Stimulated activated CD8-positive, alpha-beta memory T cell treated with anti-CD3 and anti-CD28 coated beads, Interleukin-4, amount 100 ng/mL, for 1 hour (primary cell): ENCODE data around the gene IGFALS.

Experiments
- DNase-seq, 2 donors: peaks; one replicate each; pipeline ENCODE4 v3.0.0-alpha.2; 2020; ENCODE audit warnings: low read depth in 2 of 2, low spot score in 1 of 2

Gene IGFALS

DNA sequence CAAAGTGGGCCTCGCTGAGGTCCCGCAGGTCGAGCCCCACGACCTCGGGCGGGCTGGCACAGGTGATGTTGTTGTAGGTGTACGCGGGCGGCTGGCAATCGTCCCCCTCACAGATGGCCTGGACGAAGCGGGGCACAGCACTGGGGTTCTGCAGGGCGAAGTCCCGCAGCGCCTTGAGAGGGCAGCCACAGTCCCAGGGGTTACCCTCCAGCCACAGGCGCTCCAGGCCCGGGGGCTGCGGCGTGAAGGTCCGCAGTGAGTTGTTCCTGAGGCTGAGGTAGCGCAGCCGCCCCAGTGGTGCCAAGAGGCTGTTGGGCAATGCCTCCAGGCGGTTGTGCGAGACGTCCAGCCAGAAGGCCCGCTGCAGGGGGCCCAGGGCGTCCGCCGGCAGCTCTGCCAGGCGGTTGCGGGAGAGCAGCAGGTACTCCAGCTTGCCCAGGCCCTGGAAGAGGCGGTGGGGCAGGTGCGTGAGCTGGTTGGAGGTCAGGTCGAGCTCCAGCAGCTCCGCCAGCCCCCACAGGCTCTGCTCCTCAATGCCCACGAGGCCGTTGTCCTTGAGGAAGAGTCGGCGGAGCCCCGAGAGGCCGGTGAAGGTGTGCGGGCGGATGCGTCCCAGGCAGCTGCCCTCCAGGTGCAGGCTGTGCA is 2.8 kb downstream of the IGFALS start:
- DNase-seq, result no peak

DNA sequence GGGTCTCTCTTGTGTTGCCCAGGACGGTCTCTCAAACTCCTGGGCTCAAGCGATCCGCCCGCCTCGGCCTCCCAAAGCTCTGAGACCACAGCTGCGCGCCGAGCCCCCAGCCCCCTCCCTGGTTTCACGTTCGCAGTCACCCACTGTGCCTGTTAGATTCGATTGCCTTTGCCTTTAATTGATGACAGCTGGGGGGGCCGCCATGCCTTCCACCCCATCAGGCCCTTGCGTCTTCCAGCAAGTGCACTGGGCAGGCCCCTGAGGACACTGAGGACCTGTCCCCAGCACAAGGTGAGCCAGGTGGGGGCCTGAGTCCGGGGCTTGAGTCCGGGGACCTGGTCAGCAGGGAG is 3.3 kb downstream of the IGFALS start:
- DNase-seq, result no peak

- DNase-seq, result no peak
These were observed 3.9 kb downstream of the IGFALS start for GRCh38 chr16:1789643-1790045.

DNA sequence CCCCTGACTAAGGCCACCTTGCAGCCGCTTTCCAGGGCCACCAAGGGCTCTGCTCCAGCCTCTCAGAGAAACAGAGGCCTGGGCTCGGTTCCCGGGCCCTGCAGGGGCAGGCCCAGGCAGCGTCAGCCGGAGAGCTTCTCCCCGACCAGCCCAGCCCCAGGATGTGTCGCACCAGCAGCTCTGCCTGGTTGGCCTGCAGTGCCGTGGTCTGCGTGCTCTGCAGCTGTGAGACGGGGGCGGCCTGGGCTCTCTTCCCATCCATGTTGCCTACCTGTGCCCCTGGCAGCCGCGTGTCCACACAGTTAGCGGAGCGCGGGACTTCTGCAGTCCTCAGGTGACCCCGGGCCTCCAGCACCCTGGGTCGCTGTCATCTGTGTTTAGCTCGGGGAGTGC is 4.8 kb downstream of the IGFALS start:
- DNase-seq, result no peak

DNA sequence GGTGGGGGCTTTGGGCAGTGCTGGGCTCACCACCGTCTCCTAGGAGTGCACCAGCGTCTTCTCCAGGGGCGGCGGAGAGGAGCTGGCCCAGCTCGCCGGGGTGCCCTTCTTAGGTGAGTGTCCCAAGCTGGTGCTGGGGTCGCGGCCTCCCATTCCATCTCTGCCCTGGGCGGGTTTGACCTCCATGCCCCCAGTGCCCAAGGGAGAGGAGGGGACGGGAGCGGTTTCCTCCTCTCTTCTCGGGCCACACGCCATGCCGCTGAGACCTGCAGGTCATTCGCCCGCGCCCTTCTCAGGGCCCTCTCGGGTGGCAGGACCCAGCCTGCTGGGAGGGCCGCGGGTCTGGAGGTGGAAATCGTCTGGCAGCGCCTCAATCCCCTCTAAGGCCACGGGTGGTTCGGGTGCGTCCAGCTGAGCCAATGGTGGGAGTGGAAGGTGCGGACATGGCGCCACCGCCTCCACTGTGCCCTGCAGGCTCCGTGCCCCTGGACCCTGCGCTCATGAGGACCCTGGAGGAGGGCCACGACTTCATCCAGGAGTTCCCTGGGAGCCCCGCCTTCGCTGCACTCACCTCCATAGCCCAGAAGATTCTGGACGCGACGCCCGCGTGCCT is 5.3 kb downstream of the IGFALS start:
- no peak for DNase-seq

DNA sequence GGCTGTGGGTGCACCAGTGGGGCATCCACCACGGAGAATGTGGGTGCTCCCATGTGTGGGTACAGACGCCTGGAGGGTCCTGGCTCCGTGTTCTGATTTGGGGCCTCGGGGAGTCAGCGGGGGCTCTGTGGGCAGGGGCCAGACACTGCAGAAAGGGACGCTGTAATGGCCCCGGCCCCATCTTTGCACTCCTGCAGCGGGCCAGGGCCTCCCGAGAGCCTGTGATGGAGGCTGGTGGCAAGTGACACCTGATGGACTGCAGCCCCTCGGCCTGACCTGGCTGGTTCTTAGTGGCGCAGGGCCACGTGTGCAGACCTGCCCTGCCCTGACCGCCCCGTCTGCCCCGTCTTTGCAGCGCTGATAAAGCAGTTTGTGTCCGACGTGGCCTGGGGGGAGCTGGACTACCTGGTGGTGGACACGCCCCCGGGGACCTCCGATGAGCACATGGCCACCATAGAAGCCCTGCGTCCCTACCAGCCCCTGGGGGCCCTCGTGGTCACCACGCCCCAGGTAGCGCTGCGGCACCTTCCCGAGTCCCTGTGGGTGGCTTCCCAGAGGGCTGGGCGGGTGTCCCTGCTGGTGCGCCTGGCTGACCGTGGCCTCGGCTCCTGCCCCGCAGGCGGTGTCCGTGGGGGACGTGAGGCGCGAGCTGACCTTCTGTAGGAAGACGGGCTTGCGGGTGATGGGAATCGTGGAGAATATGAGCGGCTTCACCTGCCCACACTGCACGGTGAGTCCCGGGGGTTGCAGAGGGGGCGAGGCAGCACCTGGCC is 6.0 kb downstream of the IGFALS start:
- DNase-seq, result no peak

GRCh38 chr16:1787056-1787321 is 6.5 kb downstream of the IGFALS start:
- no peak for DNase-seq

GRCh38 chr16:1786242-1787055 is 7.1 kb downstream of the IGFALS start:
- DNase-seq, result no peak

GRCh38 chr16:1785846-1786170 is 7.7 kb downstream of the IGFALS start:
- DNase-seq, result no peak

DNA sequence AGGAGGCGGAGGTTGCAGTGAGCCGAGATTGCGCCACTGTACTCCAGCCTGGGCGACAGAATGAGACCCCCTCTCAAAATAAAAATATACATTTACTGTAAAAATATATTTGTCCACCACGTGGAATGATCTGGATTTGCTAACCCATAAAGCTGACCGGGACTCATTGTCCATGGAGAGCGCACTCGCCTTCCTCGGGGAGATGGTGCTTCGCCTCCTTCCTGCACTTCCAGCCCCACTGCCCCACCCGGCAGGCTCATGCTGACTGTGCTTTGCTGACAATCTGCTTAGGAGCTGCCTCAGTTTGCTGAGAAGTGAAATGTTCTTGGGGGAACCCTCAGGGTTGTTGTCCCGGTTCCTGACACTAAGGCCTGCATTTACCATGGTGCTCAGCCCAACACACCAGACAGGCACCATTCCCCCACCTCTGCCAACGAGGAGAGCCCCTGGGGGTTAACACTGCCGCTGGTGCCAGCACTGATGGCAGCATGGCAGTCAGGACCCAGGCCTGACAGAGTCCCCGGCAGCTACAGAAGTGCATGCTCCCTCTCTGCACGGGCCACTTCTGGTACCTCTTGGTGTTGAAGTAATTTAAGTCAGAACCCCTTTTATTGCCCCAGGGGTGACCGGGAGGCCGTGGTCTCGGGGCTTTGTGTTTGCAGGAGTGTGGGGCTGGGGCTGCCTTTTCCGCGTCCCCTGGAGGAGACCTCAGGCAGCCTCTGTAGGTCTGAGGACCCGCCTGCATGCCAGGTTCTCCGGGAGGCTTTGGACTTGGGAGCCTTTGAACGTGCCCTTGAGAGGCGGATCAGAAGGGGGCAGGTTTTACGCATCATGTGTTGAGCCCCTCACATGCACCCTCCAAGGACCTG is 8.3 kb downstream of the IGFALS start:
- DNase-seq, result no peak

- DNase-seq, result peak; percentile 94 to 96
These were observed 10.9 kb downstream of the IGFALS start, which contains the start of the genes NUBP2 and SPSB3 for GRCh38 chr16:1782408-1783264. NUBP2 (plus strand) TSS chr16:1782960; CDS start chr16:1783021, 61 bp downstream. SPSB3 (minus strand) TSS chr16:1782571; CDS start chr16:1781483, 1,088 bp downstream.

DNA sequence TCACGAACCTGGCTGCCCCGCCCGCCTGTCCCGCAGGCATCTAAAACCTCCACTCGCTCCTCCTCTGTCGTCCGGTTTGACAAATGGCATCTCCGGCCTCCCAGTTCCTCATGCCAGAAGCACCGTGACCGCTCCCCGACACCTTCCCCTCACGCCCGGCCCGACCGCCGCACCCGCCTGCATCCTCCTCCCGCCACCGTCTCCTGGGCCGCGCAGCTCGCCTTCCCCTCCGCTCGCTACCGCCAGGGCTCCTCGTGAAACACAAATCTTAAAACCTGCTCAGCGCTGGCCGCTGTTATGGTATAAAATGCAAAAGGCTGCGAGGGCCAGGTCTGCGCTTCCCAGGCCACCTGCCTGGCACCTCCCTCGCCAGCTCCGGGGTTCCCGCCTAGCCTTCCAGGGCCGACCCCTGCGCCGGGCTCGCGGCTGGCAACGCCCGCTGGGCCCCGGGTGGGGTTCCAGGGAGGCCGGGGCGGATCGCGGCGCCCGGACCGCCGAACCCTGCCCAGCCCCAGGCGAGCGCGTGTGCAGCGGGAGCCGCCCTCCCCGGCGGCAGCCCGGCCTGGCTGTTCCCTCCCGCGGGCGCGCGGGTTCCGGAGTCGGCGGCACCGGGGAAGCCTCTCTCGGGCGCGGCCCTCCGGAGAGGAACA is 11.6 kb downstream of the IGFALS start:
- DNase-seq, result no peak

DNA sequence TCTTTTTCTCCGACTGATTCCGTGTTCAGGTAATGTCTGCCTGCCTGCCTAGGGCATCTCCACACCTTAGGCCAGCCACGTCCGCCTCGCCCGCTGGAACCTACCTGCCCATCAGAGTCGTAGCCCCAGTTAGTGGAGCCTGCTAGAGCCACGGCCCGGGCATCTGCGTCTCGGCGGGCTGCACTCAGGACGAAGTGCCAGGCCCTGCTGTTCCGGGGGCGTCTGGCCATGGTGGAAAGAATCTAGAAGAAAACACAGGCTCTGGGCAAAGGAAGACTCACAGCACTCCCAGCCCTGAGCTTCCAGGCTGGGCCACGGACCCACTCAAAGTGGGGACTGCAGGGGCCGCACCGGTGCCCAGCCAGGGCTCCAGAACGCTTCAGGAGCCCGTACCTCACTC is 12.3 kb downstream of the IGFALS start:
- no peak for DNase-seq

DNA sequence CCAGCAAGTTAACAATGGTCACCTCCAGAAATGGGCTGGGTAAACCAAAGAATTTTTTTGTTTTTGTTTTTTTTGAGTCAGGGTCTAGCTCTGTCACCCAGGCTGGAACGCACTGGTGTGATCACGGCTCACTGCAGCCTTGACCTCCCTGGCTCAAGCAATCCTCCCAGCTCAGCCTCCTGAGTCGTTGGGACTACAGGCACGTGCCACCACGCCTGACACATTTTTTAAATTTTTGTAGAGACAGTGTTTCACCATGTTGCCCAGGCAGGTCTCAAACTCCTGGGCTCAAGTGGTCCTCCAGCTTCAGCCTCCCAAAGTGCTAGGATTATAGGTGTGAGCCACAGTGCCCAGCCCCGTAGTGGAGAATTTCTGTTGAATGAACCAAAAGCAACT is 12.8 kb downstream of the IGFALS start:
- DNase-seq, result no peak

DNA sequence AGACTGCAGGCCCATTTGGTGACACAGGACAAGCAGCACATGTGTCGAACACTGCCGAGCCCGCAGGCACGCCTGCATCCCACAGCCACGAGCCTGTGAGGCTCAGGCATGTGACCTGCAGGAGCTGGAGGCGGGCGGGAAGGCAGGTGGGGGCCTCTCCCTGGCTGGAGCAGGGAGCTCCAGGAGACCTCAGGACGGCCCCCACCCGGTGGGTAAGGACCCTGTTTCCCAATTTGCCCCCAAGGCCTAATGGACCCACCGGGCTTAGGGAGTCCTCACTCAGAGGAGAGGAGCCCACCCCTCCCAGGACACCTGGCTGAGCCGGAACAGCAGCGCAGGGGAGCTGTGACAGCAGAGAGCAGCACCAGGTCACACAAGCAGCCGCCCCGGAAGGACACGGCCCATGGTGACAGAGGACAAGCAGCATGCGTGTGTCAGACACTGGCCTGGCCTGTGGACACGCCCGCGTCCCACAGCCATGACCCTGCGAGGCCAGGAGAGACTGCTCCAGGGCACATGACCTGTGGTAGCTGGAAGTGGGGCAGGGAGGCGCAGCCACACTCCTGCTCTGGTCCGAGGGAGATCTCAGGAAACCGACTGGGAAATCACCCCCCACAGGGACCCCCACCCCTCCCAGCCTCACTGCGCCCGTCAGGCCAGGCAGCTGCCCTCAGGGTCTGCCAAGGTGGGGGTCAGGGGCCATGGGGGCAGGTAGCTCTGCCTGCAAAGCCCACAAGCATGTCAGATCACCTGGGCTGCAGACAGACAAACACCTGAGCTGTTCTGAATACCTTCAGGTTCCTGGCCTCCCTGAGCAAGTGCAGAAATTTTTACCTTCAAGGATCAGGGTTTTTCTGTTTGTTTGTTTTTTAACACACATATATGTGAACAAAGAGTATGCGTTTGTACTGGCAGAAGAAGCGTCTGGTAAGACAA is 13.5 kb downstream of the IGFALS start:
- no peak for DNase-seq

DNA sequence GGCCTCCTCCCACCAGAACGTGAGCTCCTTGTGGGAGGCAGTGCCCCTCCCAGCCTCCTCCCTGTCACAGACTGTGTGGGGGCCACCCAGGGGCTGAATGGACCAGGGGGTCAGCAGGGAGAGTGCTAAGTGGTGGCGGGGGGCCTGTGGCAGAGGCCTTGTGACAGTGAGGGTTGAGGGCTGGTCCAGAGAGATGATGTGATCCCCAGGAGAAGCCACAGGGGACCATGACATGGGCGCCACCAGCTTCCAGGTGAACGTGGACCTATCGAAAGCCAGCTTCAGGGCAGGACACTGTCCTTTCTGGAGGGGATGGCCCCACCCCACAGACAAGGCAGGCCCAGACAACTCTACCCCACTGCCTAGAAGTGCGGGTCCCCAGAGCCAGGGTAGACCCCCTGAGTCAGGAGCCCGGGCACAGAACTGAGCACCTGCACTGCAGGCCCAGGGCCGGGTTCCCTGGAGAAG is 14.2 kb downstream of the IGFALS start:
- DNase-seq, result no peak

DNA sequence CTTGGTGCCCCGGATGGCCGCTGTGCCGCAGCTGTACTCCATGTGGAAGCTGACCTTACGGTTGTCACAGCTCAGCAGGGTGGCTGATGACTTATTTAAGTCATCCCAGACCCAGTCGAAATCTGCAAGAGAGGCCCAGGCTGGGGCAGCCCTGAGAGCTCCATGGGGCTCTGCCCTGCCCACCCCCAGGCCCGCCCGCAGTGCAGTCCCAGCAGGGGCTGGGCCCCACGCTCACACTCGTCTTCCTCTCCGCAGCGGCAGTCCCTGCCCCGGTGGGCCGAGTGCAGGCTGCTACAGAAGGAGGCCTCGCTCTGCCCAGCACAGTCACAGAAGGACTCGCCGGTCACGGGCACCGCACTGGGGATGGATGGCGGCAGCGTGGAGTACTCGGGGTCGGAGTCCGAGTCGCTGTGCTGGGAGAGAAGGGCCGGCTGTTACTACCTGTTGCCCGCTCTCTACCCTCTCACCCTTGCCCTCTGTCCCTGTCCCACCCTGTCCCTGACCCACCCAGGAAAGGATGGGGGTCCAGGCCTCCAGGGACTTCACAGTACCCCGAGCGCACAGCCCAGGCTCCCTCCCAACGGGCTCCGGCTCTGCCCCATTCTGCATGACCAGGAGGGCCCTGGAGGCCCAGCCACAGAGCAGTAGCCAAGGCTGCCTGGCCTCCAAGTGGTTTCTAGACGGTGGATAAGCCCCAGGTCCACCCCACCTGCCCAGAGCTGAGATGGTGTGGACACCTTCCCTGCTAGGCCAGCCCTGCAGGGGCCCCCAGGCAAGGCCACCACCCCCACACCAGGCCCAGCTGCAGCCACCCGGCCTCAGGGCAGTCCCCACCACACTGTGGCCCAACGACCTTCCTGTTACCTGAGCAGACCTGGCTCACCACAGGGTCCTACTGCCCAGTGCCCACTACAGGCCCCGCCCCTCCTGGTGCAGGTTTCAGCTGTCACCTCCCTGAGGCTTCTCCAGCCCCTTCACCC is 15.0 kb downstream of the IGFALS start:
- DNase-seq, result no peak
